Panc1 (cell line): ENCODE results near the gene PAQR9. TPM values are rescaled to one million over a fixed set of nuclear protein-coding genes. Genes with fewer than 3 reads are reported as not detected.

Experiments used
- ATAC-seq: fragments of 200-7000 bp; cut with Tn5 transposase; 2 replicates; pipeline ENCODE4 v1.9.1; 2020; ENCODE audit warnings: mild to moderate bottlenecking, moderate library complexity
- BruUV-seq: library from RNA; stranded (reverse); fragments of 400-500 nt; replicated peaks from 2 replicates; lab custom pipeline; 2021; lab: Mats Ljungman, UMichigan
- CTCF ChIA-PET: fragments of 300-600 bp; sonication (Branson Sonifier 250); formaldehyde crosslinking; loops from one replicate; lab custom pipeline; 2022; ENCODE audit warnings: antibody characterized with exemption; lab: Charles Lee
- POLR2A ChIA-PET: fragments of 300-600 bp; sonication (Branson Sonifier 250); formaldehyde crosslinking; loops from one replicate; lab custom pipeline; 2022; ENCODE audit warnings: antibody characterized with exemption; lab: Charles Lee
- DNase-seq: peaks from one replicate; pipeline ENCODE4 v3.0.0-alpha.2; 2010; ENCODE audit warnings: low read depth, low spot score
- H3K27ac ChIP-seq: 2 replicates; pipeline ENCODE4 v1.5.1; 2011; ENCODE audit warnings: mild to moderate bottlenecking, low read length, inconsistent platforms
- H3K27me3 ChIP-seq: fragments of 200-500 bp; sonication (Bioruptor generic); 2 replicates; pipeline ENCODE4 v1.6.0; 2014; ENCODE audit warnings: low read length, inconsistent platforms; ENCODE audit not compliant: control insufficient read depth, insufficient read depth
- H3K36me3 ChIP-seq: fragments of 200-500 bp; sonication (Bioruptor generic); 2 replicates; pipeline ENCODE4 v1.5.1; 2014; ENCODE audit warnings: inconsistent platforms, mild to moderate bottlenecking, low read length, moderate library complexity; ENCODE audit not compliant: control insufficient read depth, insufficient read depth
- H3K4me1 ChIP-seq: 2 replicates; pipeline ENCODE4 v1.5.1; 2011; ENCODE audit warnings: inconsistent platforms, mild to moderate bottlenecking, low read length, moderate library complexity; ENCODE audit not compliant: control insufficient read depth, insufficient read depth
- H3K4me3 ChIP-seq, 2 experiments: 2 replicates each; pipeline ENCODE4 v1.5.1; 2011 to 2012; ENCODE audit warnings: low read depth in 2 of 2, low read length in 2 of 2, mild to moderate bottlenecking in 2 of 2, inconsistent platforms in 1 of 2, moderate library complexity in 1 of 2
- H3K9me3 ChIP-seq: fragments of 200-500 bp; sonication (Bioruptor generic); 2 replicates; pipeline ENCODE4 v1.5.1; 2014; ENCODE audit warnings: low read depth, mild to moderate bottlenecking, inconsistent platforms, low read length, moderate library complexity; ENCODE audit not compliant: control insufficient read depth, insufficient read depth
- CTCF ChIP-seq: fragments of 450-650 bp; IDR thresholded peaks from 2 replicates; pipeline ENCODE4 v1.5.1; 2017; ENCODE audit warnings: mild to moderate bottlenecking
- POLR2AphosphoS5 ChIP-seq: IDR thresholded peaks from 2 replicates; pipeline ENCODE4 v1.6.1; 2012; ENCODE audit warnings: mild to moderate bottlenecking, low read depth, low read length, moderate library complexity
- SIN3A ChIP-seq: IDR thresholded peaks from 2 replicates; pipeline ENCODE4 v1.6.1; 2012; ENCODE audit warnings: low read depth, mild to moderate bottlenecking, low read length, moderate library complexity, borderline replicate concordance; ENCODE audit not compliant: insufficient read depth
- TCF7L2 ChIP-seq: IDR thresholded peaks from 2 replicates; pipeline ENCODE4 v1.6.1; 2011; ENCODE audit warnings: mild to moderate bottlenecking, low read depth, low read length, inconsistent platforms
- in situ Hi-C: cut with HindIII; loops from 2 replicates; pipeline ENCODE4 v1.10.0; 2016; ENCODE audit warnings: low sequenced_read_pairs, low pct_unique_long_range_greater_than_20kb
- intact Hi-C: fragments of 100-400 bp; cut with micrococcal nuclease; formaldehyde crosslinking; loops from one replicate; pipeline ENCODE4 v1.10.0; 2022; ENCODE audit not compliant: unreplicated experiment
- total RNA-seq: library from RNA; stranded (reverse); gene quantifications from one replicate; pipeline ENCODE4 v1.2.1, GENCODE V29; 2021; ENCODE audit not compliant: unreplicated experiment
- TF ChIP-seq, protein P1 (sequence below), 2 experiments: IDR thresholded peaks; 2 replicates each; pipeline ENCODE4 v1.6.1; 2011 to 2012; ENCODE audit warnings: low read depth in 2 of 2, control low read depth in 1 of 2, low read length in 1 of 2, mild to moderate bottlenecking in 1 of 2, moderate library complexity in 1 of 2; ENCODE audit not compliant: insufficient read depth in 1 of 2

PAQR9 gene
- total RNA-seq, 1 experiment from 2014 or later: 0.36 TPM

GRCh38 chr3:142912402-142913172, 50.9 kb downstream of the PAQR9 start:
- intact Hi-C loops: no loop called here
- no TSS peak for BruUV-seq
- in situ Hi-C loops: no loop called here
- no peaks in the 10 kb centered on the region for H3K4me1 ChIP-seq
- peaks cover 5% of the 10 kb centered on the region; the same call in 1 of the 2 replicates for H3K27me3 ChIP-seq
- no peak overlapping the region for H3K27ac ChIP-seq
- TF ChIP-seq, protein P1, sequence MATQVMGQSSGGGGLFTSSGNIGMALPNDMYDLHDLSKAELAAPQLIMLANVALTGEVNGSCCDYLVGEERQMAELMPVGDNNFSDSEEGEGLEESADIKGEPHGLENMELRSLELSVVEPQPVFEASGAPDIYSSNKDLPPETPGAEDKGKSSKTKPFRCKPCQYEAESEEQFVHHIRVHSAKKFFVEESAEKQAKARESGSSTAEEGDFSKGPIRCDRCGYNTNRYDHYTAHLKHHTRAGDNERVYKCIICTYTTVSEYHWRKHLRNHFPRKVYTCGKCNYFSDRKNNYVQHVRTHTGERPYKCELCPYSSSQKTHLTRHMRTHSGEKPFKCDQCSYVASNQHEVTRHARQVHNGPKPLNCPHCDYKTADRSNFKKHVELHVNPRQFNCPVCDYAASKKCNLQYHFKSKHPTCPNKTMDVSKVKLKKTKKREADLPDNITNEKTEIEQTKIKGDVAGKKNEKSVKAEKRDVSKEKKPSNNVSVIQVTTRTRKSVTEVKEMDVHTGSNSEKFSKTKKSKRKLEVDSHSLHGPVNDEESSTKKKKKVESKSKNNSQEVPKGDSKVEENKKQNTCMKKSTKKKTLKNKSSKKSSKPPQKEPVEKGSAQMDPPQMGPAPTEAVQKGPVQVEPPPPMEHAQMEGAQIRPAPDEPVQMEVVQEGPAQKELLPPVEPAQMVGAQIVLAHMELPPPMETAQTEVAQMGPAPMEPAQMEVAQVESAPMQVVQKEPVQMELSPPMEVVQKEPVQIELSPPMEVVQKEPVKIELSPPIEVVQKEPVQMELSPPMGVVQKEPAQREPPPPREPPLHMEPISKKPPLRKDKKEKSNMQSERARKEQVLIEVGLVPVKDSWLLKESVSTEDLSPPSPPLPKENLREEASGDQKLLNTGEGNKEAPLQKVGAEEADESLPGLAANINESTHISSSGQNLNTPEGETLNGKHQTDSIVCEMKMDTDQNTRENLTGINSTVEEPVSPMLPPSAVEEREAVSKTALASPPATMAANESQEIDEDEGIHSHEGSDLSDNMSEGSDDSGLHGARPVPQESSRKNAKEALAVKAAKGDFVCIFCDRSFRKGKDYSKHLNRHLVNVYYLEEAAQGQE (IDR thresholded peaks at IDR 0.05; ENCODE audit: insufficient read depth in 1 of 2, low read depth in 2 of 2, low read length in 1 of 2): no peak
- TF ChIP-seq TCF7L2 (no peak), POLR2AphosphoS5 (no peak), SIN3A (no peak), CTCF (no peak)
- ATAC-seq (no peak), DNase-seq (no peak)
- H3K9me3 ChIP-seq: no peaks in the 10 kb centered on the region
- no peaks in the 10 kb centered on the region for H3K36me3 ChIP-seq
- ChIA-PET CTCF (no interaction called here), POLR2A (no interaction called here)
- no peak overlapping the region for H3K4me3 ChIP-seq

Other genes with a start within 250 kb of the PAQR9 start
- gene TRPC1, start 239.6 kb downstream of the PAQR9 start, total RNA-seq: 29.6 TPM
- gene PCOLCE2, start 74.6 kb downstream of the PAQR9 start, total RNA-seq: 14.6 TPM
- 135 TPM for gene U2SURP, start 37.9 kb upstream of the PAQR9 start, total RNA-seq
- gene CHST2, start 156.1 kb upstream of the PAQR9 start, total RNA-seq: 0.26 TPM